COR-L47 (cell line): ENCODE measurements around the gene C3AR1.
"Not testable (repeated sequence)": the region's sequence is repeated elsewhere in the genome, so short reads cannot be mapped to it uniquely, and the experiment has no call there.

Source experiments
- DNase-seq: peaks from one replicate; lab custom pipeline; 2025; lab: John Stamatoyannopoulos, UW

Gene C3AR1

DNA sequence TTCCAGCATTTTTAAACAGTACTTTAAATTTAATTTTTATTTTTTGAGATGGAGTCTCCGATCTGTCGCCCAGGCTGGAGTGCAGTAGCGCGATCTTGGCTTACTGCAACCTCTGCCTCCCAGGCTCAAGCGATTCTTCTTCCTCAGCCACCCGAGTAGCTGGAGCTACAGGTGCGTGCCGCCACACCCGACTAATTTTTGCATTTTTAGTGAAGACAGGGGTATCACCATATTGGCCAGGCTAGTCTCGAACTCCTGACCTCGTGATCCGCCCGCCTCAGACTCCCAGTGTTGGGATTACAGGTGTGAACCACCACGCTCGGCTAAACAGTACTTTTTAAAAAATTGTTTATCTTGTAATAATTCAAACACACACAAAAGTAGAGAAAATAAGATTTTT is 37.9 kb downstream of the C3AR1 start:
- no peak for DNase-seq

DNA sequence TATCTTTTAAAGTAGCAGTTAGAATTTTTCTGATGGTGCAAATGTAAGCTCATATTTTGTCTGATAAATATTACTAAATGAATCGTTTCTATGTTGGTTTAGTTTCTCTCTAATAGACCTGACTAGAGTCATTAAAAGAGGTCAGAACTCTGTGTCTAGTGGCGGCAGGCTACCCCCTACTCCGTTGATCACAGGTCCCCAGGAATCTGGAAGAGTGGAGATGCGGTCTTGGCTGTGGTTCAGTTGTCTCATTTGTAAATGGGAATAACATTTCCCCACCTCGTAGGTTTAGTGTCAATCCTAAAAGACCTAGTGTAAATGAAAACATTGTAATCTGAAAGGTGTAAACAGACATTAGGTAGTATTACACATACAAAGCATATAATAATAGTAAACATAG is 38.3 kb downstream of the C3AR1 start:
- no peak for DNase-seq

DNA sequence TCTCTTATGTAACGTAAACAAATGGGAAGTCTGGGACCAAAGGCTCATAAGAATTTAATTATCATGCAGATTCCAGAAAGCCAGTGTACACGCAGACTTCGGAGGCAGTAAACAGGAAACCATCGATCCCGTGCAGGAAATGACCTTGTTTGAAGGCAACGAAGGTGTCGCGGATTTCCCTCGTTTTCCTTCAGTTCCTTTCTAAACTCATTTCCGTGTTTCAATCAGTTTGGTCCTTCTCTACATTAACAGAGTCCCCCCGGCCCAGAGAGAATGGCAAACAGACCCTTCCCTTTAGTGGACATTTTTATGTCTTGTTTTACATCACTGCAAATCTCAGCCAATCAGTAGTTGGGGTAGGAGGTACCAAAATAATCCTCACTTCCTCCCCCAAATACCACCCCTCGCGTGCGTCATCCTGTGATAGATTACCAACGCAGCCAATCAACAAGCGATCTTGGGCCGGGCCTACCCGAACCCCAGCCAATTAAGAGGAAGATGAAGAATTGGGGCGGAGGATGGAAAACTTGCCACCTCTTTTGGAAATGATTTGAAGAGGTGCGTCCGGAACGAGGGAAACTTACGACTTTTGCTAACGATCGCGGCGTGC is 39.8 kb downstream of the C3AR1 start:
- DNase-seq = peak; percentile 84

DNA sequence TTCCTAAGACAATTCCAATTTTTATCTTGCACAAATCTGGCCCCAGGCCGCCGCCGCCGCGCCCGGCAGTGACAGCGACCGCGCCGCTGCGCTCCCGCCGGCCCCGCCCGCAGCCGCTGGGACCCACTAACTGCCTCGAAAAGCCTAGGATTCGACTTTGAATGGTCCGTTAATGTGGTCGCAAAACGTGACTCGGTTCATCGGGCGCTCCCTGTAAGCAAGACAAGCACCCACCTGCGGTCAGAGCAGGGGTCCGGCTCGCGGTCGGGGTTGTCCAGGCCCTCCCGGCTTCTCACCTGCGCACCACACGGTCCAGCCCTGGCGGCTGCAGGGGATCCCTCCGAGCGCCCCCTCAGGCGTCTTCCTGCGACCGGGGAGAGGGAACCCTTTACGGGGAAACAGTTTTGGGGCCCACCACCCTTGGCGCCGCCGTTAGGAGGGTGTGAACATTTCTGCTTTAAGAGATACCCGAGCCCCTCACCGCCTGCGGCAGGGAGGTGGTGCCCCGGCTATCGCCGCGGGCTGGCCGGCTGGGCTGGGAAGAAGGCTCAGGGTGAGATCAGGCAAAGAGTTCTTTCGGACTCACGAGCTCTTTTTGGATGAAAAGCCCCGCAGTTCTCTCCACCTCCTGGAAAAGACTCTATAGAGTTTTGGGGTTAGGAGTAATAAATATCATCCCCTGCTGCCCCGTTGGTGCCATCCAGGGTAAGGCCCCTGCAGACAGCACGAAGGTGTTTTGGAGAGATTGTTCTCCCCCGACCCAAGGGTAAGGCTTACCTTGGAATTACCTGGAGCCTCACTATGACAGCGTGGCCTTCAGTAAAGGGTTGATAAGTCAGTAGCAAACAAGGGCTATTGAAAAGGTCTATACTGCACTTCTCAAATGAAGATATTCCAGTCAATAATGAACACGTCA is 47.2 kb downstream of the C3AR1 start:
- DNase-seq = no peak

DNA sequence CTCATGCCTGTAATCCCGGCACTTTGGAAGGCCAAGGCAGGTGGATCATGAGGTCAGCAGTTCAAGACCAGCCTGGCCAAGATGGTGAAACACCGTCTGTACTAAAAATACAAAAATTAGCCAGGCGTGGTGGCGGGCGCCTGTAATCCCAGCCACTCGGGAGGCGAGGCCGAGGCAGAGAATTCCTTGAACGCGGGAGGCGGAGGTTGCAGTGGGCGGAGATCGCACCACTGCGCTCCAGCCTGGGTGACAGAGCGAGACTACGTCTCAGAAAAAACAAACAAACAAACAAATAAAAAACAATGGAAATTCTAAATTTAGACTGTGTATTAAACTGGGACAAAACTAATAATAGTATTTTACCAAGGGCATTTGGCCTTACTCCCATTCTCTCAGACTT is 47.9 kb downstream of the C3AR1 start:
- DNase-seq = not testable (repeated sequence)

DNA sequence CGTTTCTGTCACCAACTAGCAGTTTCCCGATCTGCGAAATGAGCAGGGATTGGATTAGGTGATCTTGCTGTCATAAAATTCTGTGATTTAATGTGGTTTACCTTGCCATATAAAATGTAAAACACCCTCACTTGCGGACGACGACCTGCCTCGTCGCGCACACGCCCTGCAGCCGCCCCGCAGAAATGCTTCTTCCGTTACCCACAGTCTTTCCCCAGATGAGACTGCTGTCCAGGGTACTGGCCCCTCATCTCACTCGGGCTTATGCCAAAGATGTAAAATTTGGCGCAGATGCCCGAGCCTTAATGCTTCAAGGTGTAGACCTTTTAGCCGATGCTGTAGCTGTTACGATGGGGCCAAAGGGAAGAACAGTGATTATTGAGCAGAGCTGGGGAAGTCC is 51.3 kb downstream of the C3AR1 start:
- no peak for DNase-seq

DNA sequence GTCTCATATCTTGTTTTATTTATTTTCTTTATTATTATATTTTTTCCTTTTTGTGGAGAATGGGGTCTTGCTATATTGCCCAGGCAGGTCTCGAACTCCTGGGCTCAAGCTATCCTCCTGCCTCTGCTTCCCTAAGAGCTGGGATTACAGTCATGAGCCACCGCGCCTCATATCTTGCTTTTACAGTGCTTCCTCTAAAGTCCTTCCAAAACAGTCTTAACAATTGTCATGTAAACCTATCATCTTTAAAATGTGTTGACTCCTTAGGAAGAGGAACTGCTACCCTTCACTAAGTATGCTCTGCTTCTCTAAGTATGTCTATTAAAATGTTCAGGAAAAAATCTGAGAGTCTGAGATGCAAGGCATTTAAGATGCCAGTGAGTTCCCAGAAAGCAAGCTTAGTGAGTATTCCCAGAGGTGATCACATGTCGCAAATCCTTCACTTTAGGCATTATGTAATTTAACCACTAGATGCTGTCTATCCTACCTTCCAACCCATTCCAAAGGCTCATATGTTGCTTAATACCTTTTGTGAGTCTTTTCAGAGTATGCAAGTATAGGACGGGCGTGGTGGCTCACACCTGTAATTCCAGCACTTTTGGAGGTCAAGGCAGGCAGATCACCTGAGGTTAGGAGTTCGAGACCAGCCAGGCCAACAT is 53.4 kb downstream of the C3AR1 start:
- DNase-seq = no peak

DNA sequence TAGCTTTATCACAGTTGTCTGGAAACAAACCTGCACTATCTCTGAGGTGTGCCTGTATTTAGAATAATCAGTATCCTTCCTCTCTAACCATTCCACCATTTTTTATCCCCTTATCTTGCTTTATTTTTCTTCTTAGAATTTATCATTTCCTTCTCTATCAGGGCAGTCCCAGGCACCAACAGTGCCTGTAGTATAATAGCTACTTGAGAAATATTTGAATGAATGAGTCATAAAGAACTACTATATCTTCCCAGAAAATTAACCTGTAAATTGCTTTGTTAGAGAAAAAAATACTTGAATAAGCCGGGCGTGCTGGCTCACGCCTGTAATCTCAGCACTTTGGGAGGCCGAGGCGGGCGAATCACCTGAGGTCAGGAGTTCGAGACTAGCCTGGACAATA is 54.8 kb downstream of the C3AR1 start:
- DNase-seq = no peak
